GM12873 (cell line): Measurements from ENCODE around the gene PANK2.

ENCODE experiments used
- TF ChIP-seq, protein P1 (sequence below): IDR thresholded peaks from 2 replicates; pipeline ENCODE4 v1.5.1; 2012; ENCODE audit warnings: low read depth, mild to moderate bottlenecking, moderate library complexity, low read length, control low read depth; ENCODE audit not compliant: insufficient read depth; ENCODE audit errors: missing control alignments

PANK2 gene

DNA sequence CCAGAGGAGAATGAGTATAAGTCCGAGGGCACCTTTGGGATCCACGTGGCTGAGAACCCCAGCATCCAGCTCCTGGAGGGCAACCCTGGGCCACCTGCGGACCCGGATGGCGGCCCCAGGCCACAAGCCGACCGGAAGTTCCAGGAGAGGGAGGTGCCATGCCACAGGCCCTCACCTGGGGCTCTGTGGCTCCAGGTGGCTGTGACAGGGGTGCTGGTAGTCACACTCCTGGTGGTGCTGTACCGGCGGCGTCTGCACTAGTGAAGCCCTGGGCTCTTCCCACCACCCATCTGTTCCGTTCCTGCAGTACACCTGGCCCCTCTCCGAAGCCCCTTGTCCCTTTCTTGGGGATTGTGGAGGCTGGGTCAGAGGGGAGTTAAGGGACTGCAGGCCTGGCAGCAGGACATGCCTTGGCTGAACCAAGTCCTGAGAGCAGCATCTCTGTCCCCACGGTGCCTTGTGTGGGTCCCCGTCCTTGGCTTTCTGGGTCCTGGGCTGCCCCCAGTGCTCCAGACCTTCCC is 23.2 kb upstream of the PANK2 start:
- TF ChIP-seq, protein P1, sequence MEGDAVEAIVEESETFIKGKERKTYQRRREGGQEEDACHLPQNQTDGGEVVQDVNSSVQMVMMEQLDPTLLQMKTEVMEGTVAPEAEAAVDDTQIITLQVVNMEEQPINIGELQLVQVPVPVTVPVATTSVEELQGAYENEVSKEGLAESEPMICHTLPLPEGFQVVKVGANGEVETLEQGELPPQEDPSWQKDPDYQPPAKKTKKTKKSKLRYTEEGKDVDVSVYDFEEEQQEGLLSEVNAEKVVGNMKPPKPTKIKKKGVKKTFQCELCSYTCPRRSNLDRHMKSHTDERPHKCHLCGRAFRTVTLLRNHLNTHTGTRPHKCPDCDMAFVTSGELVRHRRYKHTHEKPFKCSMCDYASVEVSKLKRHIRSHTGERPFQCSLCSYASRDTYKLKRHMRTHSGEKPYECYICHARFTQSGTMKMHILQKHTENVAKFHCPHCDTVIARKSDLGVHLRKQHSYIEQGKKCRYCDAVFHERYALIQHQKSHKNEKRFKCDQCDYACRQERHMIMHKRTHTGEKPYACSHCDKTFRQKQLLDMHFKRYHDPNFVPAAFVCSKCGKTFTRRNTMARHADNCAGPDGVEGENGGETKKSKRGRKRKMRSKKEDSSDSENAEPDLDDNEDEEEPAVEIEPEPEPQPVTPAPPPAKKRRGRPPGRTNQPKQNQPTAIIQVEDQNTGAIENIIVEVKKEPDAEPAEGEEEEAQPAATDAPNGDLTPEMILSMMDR = no peak

DNA sequence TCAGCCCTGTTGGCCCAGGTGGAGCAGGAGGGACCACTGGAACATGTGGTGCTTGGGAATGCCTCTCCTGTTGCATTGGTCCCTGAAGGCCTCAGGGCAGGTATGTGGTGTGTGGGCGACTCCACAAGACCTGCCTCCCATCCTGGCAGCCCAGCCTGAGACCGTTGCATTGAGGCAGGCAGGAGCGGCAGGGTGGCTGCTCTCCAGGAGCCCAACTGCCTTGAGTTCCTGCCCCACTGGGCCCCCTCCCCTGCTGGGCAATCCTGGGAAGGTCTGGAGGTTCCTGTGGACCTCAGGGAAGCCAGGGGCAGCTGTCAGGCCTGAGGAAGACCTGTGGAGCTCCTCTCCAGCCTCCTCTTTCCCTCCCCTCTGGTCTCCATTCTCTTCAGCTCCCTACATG is 22.7 kb upstream of the PANK2 start:
- TF ChIP-seq, protein P1 = no peak

DNA sequence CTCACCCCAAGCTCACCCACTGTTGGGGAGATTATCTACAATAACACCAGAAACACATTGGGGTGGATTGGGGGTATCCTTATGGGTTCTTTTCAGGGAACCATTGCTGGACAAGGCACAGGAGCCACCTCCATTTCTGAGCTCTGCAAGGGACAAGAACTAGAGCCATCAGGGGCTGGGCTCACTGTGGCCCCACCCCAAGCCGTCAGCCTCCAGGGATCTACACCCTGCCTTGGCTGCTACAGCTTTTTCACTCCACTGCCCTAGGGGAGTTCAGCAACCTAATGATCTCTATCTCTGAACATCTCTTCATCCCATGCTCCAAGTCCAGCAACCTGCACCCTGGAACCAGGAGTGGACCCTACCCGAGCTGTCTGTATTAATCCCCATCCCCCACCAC is 21.4 kb upstream of the PANK2 start:
- TF ChIP-seq, protein P1 = no peak

DNA sequence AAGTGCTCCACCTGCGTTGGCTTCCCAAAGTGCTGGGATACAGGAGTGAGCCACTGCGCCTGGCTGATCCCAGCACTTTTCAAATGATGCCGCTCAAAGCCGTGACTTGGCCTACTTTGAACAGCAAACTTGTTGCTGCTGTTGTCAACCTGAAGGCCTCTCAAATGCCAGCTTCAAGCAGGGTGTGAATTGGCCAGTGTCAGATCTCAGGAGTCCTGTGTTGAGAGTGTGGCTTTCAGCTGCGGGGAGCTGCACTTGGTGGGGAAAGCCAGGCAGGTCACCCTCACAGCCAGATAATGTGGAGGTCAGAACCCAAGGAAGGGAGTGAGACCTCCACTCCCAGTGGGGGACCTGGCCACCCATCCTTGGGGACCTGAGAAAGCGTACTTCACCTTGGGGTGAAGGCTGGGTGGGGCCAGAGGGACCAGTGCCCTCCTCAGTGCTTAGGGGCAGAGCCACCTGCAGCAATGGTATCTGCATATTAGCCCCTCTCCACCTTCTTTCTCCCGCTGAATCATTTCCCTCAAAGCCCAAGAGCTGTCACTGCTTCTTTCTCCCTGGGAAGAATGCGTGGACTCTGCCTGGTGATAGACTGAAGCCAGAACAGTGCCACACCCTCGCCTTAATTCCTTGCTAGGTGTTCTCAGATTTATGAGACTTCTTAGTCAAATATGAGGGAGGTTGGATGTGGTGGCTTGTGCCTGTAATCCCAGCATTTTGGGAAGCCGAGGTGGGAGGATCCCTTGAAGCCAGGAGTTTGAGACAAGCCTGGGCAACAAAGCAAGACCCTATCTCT is 19.1 kb upstream of the PANK2 start:
- TF ChIP-seq, protein P1 = no peak

DNA sequence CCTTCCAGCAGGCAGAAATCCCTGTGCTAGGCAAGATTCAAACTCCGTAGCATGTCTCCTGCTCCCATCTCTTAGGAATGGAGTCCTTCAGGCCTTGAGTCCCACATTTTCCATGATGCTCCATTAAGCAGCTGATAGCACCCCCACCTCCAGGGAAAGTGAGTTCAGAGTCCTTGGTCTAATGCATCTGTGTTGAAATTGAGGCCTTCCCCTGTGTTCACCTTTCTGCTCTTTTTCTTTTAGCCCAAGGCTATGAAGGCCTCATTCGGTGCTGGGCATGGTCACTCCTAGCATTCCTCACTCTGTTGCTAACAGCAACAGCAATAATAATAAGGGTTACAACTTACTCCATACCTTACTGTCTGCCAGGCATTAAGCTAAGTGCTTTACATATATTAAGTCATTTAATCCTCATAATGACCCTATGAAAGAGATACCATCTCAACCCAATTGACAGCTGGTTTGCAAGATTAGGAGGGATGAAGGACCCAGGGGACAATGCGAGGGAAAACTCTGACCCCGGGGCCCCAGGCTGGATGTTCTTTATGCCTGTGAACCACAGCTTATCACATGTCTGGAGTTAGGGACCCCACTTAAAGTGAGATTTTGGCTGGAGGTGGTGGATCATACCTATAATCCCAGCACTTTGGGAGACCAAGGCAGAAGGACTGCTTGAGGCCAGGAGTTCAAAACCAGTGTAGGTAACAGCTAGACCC is 17.5 kb upstream of the PANK2 start:
- TF ChIP-seq, protein P1 = no peak

DNA sequence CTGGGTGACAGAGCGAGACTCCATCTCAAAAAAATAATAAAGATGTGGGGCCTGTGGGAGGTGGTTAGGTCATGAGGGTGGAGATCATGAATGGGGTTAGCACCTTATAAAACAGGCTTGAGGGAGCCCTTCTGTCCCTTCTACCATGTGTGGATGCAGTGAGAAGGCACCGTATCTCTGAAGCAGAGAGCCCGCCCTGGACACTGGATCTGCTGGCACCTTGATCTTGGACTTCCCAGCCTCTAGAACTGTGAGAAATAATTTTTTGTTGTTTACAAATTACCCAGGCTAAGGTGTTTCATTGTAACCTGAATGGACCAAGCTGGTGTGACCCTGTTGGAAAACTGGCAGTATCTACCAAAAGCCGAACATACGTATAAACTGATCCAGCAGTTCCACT is 15.7 kb upstream of the PANK2 start:
- TF ChIP-seq, protein P1 = no peak

DNA sequence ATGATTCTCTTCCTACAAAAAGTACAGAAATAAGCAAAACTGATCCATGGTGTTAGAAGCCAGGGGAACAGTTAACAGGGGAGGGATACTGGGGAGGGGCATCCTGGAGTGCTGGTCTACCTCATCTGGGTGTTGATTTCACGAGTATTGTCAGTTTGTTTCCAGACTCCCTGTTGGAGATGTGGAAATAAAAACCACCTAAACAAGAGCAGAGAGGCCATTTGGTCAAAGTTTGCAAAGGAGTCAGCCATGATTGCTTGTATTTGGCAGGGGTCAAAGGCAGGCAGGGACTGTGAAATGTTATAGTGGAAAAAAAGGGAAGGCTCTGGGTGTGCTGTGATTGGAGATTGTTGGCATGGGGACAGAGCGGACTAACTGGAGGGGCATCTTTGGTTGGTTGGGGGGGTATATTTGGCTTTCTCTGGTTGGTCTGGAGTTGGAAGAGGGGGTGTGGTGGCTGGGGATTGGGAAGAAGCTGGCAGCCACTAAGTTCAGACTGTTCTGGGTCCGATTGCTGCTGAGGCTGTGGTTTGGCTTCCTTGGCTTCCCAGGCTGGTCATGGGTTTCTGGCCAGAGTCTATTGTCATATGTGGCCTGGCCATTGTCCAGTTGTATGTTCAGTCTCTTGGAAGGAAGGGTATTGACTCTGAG is 14.9 kb upstream of the PANK2 start:
- TF ChIP-seq, protein P1 = no peak
